Endothelial cell of umbilical vein (primary cell): ENCODE data around the gene MED29. TPM values are rescaled to one million over a fixed set of nuclear protein-coding genes. Genes with fewer than 3 reads are reported as not detected.

Experiments
- BruUV-seq: library from RNA; stranded (reverse); fragments of 400-500 nt; replicated peaks from 2 replicates; lab custom pipeline; 2021; lab: Mats Ljungman, UMichigan
- CTCF ChIA-PET: fragments of 300-600, 350-600 bp; sonication (Branson Sonifier 250); formaldehyde crosslinking; loops from one replicate; lab custom pipeline; 2021; ENCODE audit warnings: antibody characterized with exemption, inconsistent platforms; lab: Charles Lee
- POLR2A ChIA-PET: fragments of 300-600, 350-600 bp; sonication (Branson Sonifier 250); formaldehyde crosslinking; loops from one replicate; lab custom pipeline; 2021; ENCODE audit warnings: antibody characterized with exemption, inconsistent platforms; lab: Charles Lee
- DNase-seq: peaks from one replicate; pipeline ENCODE4 v3.0.0-alpha.2; 2011; ENCODE audit warnings: low read depth, low spot score
- FAIRE-seq: peaks from 2 replicates; lab custom pipeline; 2011; peaks lifted over from hg19 to GRCh38; lab: Jason Lieb, UNC
- H2AFZ ChIP-seq: 2 replicates; pipeline ENCODE4 v1.6.0; 2012; ENCODE audit warnings: low read depth, low read length, control low read depth, inconsistent platforms
- H3K27ac ChIP-seq: 2 replicates; pipeline ENCODE4 v1.5.1; 2011; ENCODE audit warnings: low read depth, mild to moderate bottlenecking, control low read depth, low read length, moderate library complexity; ENCODE audit not compliant: insufficient read depth
- H3K27me3 ChIP-seq, 2 experiments: 2 replicates each; pipeline versions ENCODE4 v1.6.0 to v1.6.1; 2011; ENCODE audit warnings: low read length in 2 of 2, mixed read lengths in 1 of 2; ENCODE audit not compliant: control insufficient read depth in 2 of 2, insufficient read depth in 2 of 2
- H3K36me3 ChIP-seq, 2 experiments: 2 replicates in 1 of 2; 3 replicates in 1 of 2; pipeline ENCODE4 v1.5.1; 2011; ENCODE audit warnings: low read length in 2 of 2, mild to moderate bottlenecking in 1 of 2, moderate library complexity in 1 of 2; ENCODE audit not compliant: control insufficient read depth in 2 of 2, insufficient read depth in 2 of 2; ENCODE audit errors: extremely low read depth in 1 of 2
- H3K4me1 ChIP-seq: 3 replicates; pipeline ENCODE4 v1.5.1; 2011; ENCODE audit warnings: mild to moderate bottlenecking, low read length; ENCODE audit not compliant: control insufficient read depth, insufficient read depth; ENCODE audit errors: extremely low read depth
- H3K4me2 ChIP-seq: 2 replicates; pipeline ENCODE4 v1.6.1; 2011; ENCODE audit warnings: low read length, control low read depth, mixed read lengths; ENCODE audit not compliant: insufficient read depth
- H3K4me3 ChIP-seq, 3 experiments: fragments of 200-600 bp in 1 of 3; sonication (generic), shearing (Covaris generic) in 1 of 3; replicated peaks in 1 of 3; 2 replicates each; pipeline ENCODE4 v1.5.1; 2011 to 2016; ENCODE audit warnings: control low read depth in 3 of 3, low read length in 3 of 3, mild to moderate bottlenecking in 2 of 3, inconsistent platforms in 1 of 3, low read depth in 1 of 3, moderate library complexity in 1 of 3; ENCODE audit not compliant: insufficient read depth in 1 of 3
- H3K79me2 ChIP-seq: 2 replicates; pipeline ENCODE4 v1.6.0; 2012; ENCODE audit warnings: low read length, inconsistent platforms; ENCODE audit not compliant: control insufficient read depth, insufficient read depth
- H3K9ac ChIP-seq: replicated peaks from 2 replicates; pipeline ENCODE3; 2011; ENCODE audit warnings: low read length, control low read depth; ENCODE audit not compliant: insufficient read depth; ENCODE audit errors: extremely low read depth
- H3K9me1 ChIP-seq: replicated peaks from 3 replicates; pipeline ENCODE4 v1.6.0; 2011; ENCODE audit warnings: mild to moderate bottlenecking, low read length; ENCODE audit not compliant: control insufficient read depth, insufficient read depth; ENCODE audit errors: extremely low read depth
- H3K9me3 ChIP-seq: replicated peaks from 2 replicates; pipeline ENCODE4 v1.5.1; 2012; ENCODE audit warnings: low read length, inconsistent platforms; ENCODE audit not compliant: control insufficient read depth, insufficient read depth
- H4K20me1 ChIP-seq: replicated peaks from 2 replicates; pipeline ENCODE3; 2011; ENCODE audit warnings: mild to moderate bottlenecking, low read length; ENCODE audit not compliant: control insufficient read depth, insufficient read depth; ENCODE audit errors: extremely low read depth
- EZH2 ChIP-seq: IDR thresholded peaks from 2 replicates; pipeline ENCODE4 v1.6.1; 2012; ENCODE audit warnings: borderline replicate concordance, low read depth, mild to moderate bottlenecking, moderate library complexity, low read length, inconsistent platforms; ENCODE audit not compliant: severe bottlenecking
- FOS ChIP-seq: IDR thresholded peaks from 2 replicates; pipeline ENCODE4 v1.6.1; 2011; ENCODE audit warnings: mild to moderate bottlenecking, low read length, moderate library complexity, borderline replicate concordance; ENCODE audit not compliant: insufficient read depth
- GATA2 ChIP-seq: IDR thresholded peaks from 2 replicates; pipeline ENCODE4 v1.7.0; 2011; ENCODE audit warnings: low read depth, mild to moderate bottlenecking, moderate library complexity, mixed read lengths, low read length; ENCODE audit not compliant: insufficient read length, insufficient read depth
- JUN ChIP-seq: IDR thresholded peaks from 2 replicates; pipeline ENCODE4 v1.6.1; 2011; ENCODE audit warnings: borderline replicate concordance, low read depth; ENCODE audit not compliant: insufficient read length, insufficient read depth
- MAX ChIP-seq: IDR thresholded peaks from 2 replicates; pipeline ENCODE4 v1.6.1; 2011; ENCODE audit not compliant: insufficient read depth, insufficient read length
- MYC ChIP-seq: IDR thresholded peaks from one replicate; pipeline ENCODE4 v1.6.1; 2011; ENCODE audit warnings: mild to moderate bottlenecking, low read depth, low read length
- POLR2A ChIP-seq: IDR thresholded peaks from 2 replicates; pipeline ENCODE4 v1.6.1; 2012; ENCODE audit warnings: low read depth, mild to moderate bottlenecking, control low read depth, low read length
- POLR2AphosphoS5 ChIP-seq: IDR thresholded peaks from 2 replicates; pipeline ENCODE4 v1.6.1; 2012; ENCODE audit warnings: low read depth, mild to moderate bottlenecking, control low read depth, low read length, moderate library complexity; ENCODE audit not compliant: insufficient read depth
- dilution Hi-C: fragments of 300-500 bp; cut with MboI; formaldehyde crosslinking; loops from one replicate; pipeline ENCODE4 v1.15.0; 2019; ENCODE audit warnings: low sequenced_read_pairs; ENCODE audit not compliant: extremely low pct_ligation_motif_present
- intact Hi-C: fragments of 100-400 bp; cut with micrococcal nuclease; formaldehyde crosslinking; loops from one replicate; pipeline ENCODE4 v1.10.0; 2022
- polyA plus RNA-seq, 4 experiments: library from polyadenylated mRNA; depleted of rRNA in 3 of 4; stranded (reverse) in 3 of 4; unstranded in 1 of 4; fragments of >200 nt; gene quantifications; 2 replicates each; pipeline versions ENCODE4 v1.2.1 to v1.2.3, GENCODE V29; 2011 to 2012; ENCODE audit warnings: missing spikeins in 1 of 4
- total RNA-seq: library from RNA; stranded (reverse); gene quantifications from 2 replicates; pipeline ENCODE4 v1.2.3, GENCODE V29; 2021
- TF ChIP-seq, protein P1 (sequence below), 2 donors: IDR thresholded peaks; 1 replicate in 1 of 2; 2 replicates in 1 of 2; pipeline ENCODE4 v1.5.1; 2011; ENCODE audit warnings: low read length in 2 of 2, mild to moderate bottlenecking in 2 of 2, moderate library complexity in 2 of 2, control low read depth in 1 of 2, inconsistent platforms in 1 of 2, low read depth in 1 of 2; ENCODE audit not compliant: insufficient read depth in 1 of 2; ENCODE audit errors: extremely low read depth in 1 of 2

MED29 gene
- total and polyA plus RNA-seq, 2 donors (not counting 3 experiments of a cell fraction or from before 2014, with no cell fraction given): 25.5 to 50.4 TPM

- no peak overlapping the region for H3K27ac ChIP-seq
- no peaks in the 10 kb centered on the region for H3K79me2 ChIP-seq
- POLR2A ChIA-PET: interaction anchor here (1.4 kb wide), 1 partner anchor 10 kb away, joined by 3 read pairs; no protein-coding TSS in a partner anchor
- H3K9ac ChIP-seq: no peak overlapping the region
- FAIRE-seq (no peak), DNase-seq (no peak)
- dilution Hi-C loops (no loop called here), intact Hi-C loops (no loop called here)
- H3K36me3 ChIP-seq: peaks cover 0 to 4% of the 10 kb centered on the region in 2 experiments
- no peaks in the 10 kb centered on the region for H3K27me3 ChIP-seq
- CTCF ChIA-PET: interaction anchor here (2.9 kb wide), 1 partner anchor 11 kb away, joined by 22 read pairs; the partner anchor contains the start of gene PLEKHG2
- H3K4me2 ChIP-seq: no peak overlapping the region
- no peaks in the 10 kb centered on the region for H3K9me1 ChIP-seq
- BruUV-seq: no TSS peak
- no peaks in the 10 kb centered on the region for H4K20me1 ChIP-seq
- no peak overlapping the region for H3K4me3 ChIP-seq
- H2AFZ ChIP-seq: no peak overlapping the region
- no peaks in the 10 kb centered on the region for H3K9me3 ChIP-seq
- TF ChIP-seq POLR2AphosphoS5 (no peak), MAX (no peak), GATA2 (no peak), JUN (no peak)
- H3K4me1 ChIP-seq: peaks cover 23% of the 10 kb centered on the region
These were observed 9.9 kb downstream of the MED29 start for GRCh38 chr19:39401070-39401548.

DNA sequence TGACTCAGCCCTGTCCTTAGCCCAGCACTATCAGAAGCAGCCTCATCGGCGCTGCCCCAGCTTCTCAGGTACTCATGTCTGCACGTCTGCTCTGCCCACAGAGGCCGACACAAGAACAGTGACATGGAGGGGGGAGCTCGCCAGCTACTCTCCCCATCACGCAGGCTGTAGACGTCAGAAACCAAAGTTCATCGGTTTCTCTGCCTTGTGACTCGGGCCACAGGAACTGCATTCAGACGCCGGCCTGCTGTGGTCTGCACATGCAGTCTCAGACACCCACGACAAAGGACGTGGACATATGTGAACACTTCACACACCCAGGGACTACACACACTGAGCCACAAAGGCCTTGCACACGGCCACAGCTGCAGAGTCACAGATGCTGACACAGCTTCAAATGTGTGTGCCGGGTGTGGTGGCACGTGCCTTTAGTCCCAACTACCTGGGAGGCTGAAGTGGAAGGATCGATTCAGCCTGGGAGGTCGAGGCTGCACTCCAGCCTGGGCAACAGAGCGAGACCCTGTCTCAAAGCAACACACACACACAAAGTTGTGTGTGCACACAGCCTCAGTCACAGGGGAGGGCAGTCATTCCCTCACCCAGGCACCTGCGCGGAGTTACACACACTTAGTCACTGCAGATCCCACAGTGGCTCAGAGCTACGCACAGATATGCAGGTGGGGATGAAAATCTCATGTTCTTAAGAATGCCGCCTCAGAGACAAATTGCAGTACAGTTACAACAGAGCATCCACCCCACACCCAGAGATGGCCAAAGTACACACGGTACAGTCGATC, 10.6 kb downstream of the MED29 start:
- Histone ChIP-seq H3K27me3 (no peaks in the 10 kb centered on the region), H3K79me2 (peaks cover under 1% of the 10 kb centered on the region), H4K20me1 (no peaks in the 10 kb centered on the region), H3K4me1 (peaks cover 25% of the 10 kb centered on the region), H3K9me1 (no peaks in the 10 kb centered on the region), H3K4me3 (no peak overlapping the region), H3K9ac (no peak overlapping the region), H3K4me2 (peak overlapping the region; percentile 0), H3K36me3 (peaks cover 0 to 4% of the 10 kb centered on the region in 2 experiments), H3K27ac (peak overlapping the region; percentile 89), H3K9me3 (no peaks in the 10 kb centered on the region), H2AFZ (no peak overlapping the region)
- ChIA-PET CTCF (interaction anchor here (2.9 kb wide), 1 partner anchor 10 kb away, joined by 22 read pairs; the partner anchor contains the start of gene PLEKHG2), POLR2A (no interaction called here)
- intact Hi-C loops (loop anchor here (1.0 kb wide), 1 partner anchor 11 kb away; the partner anchor contains the start of gene PLEKHG2), dilution Hi-C loops (no loop called here)
- FAIRE-seq (peak; percentile 50), DNase-seq (no peak)
- BruUV-seq: no TSS peak
- TF ChIP-seq POLR2A (no peak), MAX (no peak), JUN (no peak), GATA2 (no peak), EZH2 (no peak), MYC (no peak), FOS (no peak), POLR2AphosphoS5 (no peak)
- TF ChIP-seq, protein P1, sequence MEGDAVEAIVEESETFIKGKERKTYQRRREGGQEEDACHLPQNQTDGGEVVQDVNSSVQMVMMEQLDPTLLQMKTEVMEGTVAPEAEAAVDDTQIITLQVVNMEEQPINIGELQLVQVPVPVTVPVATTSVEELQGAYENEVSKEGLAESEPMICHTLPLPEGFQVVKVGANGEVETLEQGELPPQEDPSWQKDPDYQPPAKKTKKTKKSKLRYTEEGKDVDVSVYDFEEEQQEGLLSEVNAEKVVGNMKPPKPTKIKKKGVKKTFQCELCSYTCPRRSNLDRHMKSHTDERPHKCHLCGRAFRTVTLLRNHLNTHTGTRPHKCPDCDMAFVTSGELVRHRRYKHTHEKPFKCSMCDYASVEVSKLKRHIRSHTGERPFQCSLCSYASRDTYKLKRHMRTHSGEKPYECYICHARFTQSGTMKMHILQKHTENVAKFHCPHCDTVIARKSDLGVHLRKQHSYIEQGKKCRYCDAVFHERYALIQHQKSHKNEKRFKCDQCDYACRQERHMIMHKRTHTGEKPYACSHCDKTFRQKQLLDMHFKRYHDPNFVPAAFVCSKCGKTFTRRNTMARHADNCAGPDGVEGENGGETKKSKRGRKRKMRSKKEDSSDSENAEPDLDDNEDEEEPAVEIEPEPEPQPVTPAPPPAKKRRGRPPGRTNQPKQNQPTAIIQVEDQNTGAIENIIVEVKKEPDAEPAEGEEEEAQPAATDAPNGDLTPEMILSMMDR (IDR thresholded peaks at IDR 0.05; ENCODE audit: extremely low read depth in 1 of 2, insufficient read depth in 1 of 2, low read depth in 1 of 2, low read length in 2 of 2): no peak
